ENCODE results near the gene RAB3IP.
"Not testable (repeated sequence)": the region's sequence is repeated elsewhere in the genome, so short reads cannot be mapped to it uniquely, and the experiment has no call there.

RAB3IP gene

GRCh38 chr12:69756088-69756755 lies 17.6 kb downstream of the RAB3IP start:
- DNase-seq (ENCODE audit: low read depth in 3 of 3), result no peak

GRCh38 chr12:69758105-69758504 lies 19.4 kb downstream of the RAB3IP start:
- no peak for DNase-seq (ENCODE audit: low read depth in 3 of 3)

- not testable (repeated sequence) for DNase-seq (ENCODE audit: low read depth in 3 of 3)
Measured at GRCh38 chr12:69759581-69759980, 20.9 kb downstream of the RAB3IP start.

DNA sequence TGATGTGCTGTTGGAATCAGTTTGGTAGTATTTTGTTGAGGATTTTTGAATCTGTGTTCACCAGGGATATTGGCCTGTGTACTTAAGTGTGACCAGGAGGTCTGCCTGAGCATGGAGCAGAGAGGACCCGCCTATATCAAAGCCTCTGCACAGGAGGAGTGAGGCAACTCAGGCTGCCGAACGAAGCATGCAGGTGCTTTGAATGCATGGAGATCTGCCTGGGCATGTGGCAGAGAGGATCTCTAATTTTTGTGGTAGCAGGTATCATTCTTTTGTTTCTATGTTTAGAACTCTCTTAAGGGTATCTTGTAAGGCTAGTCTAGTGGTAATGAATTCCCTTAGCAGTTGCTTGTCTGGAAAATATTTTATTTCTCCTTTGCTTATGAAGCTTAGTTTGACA lies 26.9 kb downstream of the RAB3IP start:
- DNase-seq (ENCODE audit: low read depth in 3 of 3), result no peak

- DNase-seq (ENCODE audit: low read depth in 3 of 3), result no peak
Measured at GRCh38 chr12:69766260-69766659, 27.6 kb downstream of the RAB3IP start.

DNA sequence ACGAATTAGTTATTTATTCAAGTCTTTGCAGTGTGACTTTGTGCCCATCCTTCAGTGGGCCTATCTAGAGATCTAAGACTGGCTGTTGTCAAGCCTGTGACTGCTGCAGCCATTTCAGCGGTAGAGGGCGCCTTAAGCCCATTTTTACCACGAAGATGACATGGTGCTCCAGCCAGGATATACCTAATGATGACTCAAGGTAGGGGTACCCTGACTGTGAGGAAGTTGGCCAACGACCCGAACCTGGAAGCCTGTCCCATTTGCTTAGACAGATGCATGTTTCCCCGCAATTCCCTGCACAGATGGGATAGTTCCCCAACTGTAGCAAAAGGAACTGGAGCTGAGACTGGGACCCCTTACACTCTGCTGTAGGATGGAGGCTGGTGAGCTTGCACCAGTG lies 41.3 kb downstream of the RAB3IP start:
- DNase-seq (ENCODE audit: low read depth in 3 of 3), result peak in 1 of 3 experiments; percentile 2

GRCh38 chr12:69783365-69783764 lies 44.7 kb downstream of the RAB3IP start:
- no peak for DNase-seq (ENCODE audit: low read depth in 3 of 3)

GRCh38 chr12:69789351-69789750 lies 50.7 kb downstream of the RAB3IP start:
- DNase-seq (ENCODE audit: low read depth in 3 of 3), result no peak

DNA sequence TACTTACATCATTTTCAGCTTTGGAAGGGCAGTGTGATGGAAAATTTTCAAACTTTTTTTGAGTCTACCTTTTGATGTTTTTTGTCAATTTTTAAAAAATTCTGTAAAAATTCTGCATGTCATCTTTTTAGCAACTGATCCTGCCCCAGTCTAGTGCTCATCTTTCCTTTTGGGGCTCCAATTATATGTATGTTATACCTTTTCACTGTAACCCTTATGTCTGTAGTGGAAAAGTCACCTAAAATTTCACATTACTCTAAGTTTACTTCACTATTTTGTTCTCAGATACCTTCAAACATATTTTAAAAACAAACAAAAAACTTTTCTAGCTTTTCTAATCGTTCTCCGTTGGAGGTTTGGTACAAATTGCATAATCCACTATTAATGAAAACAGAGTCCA lies 53.9 kb downstream of the RAB3IP start:
- no peak for DNase-seq (ENCODE audit: low read depth in 3 of 3)

DNA sequence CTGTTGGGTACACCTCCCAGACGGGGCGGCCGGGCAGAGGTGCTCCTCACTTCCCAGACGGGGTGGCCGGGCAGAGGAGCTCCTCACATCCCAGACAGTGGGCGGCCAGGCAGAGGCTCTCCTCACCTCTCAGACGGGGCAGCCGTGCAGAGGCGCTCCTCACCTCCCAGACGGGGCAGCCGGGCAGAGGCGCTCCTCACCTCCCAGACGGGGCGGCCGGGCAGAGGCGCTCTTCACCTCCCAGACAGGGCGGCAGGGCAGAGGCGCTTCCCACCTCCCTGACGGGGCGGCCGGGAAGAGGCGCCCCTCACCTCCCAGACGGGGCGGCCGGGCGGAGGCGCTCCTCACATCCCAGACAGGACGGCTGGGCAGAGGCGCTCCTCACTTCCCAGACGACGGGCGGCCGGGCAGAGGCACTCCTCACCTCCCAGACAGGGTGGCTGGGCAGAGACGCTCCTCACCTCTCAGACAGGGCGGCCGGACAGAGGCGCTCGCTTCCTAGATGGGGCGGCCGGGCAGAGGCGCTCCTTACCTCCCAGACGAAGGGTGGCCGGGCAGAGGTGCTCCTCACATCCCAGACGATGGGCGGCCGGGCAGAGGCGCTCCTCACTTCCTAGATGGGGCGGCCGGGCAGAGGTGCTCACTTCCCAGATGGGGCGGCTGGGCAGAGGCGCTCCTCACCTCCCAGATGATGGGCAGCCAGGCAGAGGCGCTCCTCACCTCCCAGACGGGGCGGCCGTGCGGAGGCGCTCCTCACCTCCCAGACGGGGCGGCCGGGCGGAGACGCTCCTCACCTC lies 68.6 kb downstream of the RAB3IP start:
- DNase-seq (ENCODE audit: low read depth in 3 of 3), result not testable (repeated sequence)

DNA sequence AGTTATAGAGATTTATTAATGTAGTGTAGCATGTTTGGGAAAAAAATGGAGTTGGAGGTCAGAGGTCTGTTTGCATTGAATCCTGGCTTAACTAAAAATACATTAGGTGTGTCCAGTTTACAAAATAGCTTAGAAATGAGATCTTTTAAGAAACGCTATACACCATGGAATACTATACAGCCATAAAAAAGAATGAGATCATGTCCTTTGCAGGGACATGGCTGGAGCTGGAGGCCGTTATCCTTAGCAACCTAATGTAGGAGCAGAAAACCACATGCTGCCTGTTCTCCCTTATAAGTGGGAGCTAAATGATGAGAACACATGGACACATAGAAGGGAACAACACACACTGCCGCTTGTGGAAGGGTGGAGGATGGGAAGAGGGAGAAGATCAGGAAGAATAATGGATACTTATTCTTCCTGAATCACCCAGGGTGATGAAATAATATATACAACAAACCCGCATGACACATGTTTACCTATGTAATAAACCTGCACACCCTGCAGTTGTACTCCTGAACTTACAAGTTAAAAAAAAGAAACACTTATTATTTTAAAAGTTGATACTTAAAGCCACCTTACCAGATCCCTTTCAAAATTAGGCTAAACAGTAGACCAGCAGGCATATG lies 72.3 kb downstream of the RAB3IP start:
- no peak for DNase-seq (ENCODE audit: low read depth in 3 of 3)

DNA sequence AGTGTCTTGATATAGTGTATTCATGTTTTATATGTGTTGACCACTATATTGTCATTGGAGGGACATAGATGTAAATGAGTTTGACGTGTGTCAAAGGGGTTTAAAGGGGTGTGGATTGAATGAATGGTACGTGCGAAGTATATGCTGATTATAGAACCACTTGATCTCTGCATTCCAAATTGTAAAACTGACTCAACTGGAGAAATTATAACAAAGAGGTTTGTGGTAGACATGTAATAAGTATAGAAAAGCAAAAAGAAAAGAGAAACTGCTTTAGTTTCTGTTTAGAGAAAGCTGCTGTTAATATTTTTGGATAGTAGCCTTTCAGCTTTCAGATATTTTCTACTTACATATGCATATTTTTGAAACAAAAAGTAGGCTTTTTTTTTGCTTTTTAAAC lies 77.4 kb downstream of the RAB3IP start:
- no peak for DNase-seq (ENCODE audit: low read depth in 3 of 3)

DNA sequence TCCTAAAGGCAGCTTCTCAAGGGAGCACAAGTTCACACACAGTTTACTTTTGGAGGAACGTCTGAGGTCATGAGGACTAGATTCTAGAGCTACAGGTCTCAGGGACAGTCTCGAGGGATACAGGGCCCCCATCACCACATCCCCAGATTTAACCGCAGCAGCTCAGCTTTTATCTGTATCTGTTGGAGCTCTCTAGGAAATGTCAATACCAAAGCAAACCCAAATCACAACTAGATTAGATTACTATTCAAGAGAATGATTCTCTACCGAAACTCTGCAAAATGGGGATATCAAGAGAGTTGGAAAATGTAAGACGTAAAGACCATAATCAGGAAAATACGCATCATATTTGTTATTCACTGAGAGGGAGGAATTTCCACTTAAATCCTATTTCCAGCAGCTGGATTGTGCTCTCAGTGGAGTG lies 82.4 kb downstream of the RAB3IP start:
- no peak for DNase-seq (ENCODE audit: low read depth in 3 of 3)

- DNase-seq (ENCODE audit: low read depth in 3 of 3), result no peak
Measured at GRCh38 chr12:69821456-69822159, 82.9 kb downstream of the RAB3IP start.

GRCh38 chr12:69822201-69822860 lies 83.7 kb downstream of the RAB3IP start:
- DNase-seq (ENCODE audit: low read depth in 3 of 3), result no peak

DNA sequence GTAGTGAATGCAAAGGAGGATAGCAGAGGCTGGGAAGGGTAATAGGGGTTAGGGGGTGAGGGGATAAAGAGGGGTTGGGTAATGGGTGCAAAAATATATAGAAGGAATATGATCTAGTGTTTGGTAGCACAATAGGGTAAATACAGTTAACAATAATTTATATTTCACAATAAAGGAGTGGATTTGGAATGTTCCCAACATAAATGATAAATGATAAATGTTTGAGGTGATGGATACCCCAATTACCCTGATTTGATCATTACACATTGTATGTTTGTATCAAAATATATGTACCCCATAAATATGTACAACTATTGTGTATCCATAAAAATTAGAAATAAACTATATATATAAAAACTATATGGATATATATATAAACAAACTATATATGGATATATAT lies 85.4 kb downstream of the RAB3IP start:
- no peak for DNase-seq (ENCODE audit: low read depth in 3 of 3)

- no peak for DNase-seq (ENCODE audit: low read depth in 3 of 3)
Measured at GRCh38 chr12:69824966-69825560, 86.4 kb downstream of the RAB3IP start, which contains the start of gene MYRFL. TSS of gene MYRFL (plus strand) at chr12:69825227. CDS start at chr12:69825518, 291 bp downstream.

DNA sequence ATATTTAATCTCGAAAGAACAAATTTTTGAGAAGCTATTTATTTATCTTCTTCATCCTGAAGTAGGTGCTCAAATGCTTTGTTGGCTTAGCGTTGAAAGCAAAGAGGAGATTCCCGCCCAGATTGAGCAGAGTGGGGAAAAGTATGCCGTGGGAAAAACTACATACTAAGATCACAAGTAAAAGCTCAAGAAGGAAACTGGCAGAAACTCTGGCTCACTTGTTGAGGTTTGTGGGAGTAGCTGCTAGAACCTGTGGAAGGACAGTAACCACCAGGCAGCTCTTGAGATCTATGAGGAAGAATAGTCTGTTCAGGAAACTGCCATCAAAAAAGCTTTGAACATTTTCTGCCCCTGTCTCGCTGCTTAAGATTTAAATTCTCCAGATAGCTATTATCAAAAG lies 90.2 kb downstream of the RAB3IP start:
- DNase-seq (ENCODE audit: low read depth in 3 of 3), result no peak

DNA sequence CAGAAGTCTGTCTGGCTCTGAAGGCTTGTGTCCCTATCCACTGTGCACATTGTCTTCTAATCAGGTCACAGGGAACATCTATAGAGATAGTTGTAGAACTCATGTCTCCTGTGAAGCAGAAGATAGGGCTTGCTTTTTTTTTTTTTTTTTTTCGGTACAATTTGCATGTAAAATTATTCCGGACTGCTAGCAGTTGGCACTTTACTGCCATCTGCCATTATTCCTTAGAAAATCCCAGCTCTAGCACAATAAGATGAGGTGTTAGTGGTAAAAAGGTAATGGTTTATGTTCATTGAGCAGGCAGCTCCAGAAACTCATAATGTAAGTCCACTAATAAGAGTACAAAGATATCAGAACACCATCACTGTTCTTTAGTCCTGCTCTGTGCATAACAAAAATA lies 95.0 kb downstream of the RAB3IP start:
- no peak for DNase-seq (ENCODE audit: low read depth in 3 of 3)

GRCh38 chr12:69834147-69834546 lies 95.5 kb downstream of the RAB3IP start:
- DNase-seq (ENCODE audit: low read depth in 3 of 3), result no peak

DNA sequence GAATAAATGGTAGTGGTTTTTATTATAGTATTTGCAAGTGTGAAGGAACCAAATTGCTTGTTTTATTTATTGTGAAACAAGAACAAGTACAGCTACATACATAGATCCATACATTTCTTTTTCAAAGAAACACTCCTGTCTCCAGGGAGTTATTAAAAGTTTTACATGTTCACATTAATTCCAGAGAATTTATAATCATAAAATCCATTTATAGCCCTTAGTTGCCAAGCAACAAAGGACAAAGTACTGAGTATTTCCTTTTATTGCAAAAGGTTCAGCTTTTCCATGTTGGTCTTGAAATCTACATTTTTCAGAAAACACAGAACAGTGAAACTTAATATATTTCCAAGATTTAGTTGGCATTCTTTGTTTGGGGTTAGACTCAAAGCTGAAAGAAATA lies 95.9 kb downstream of the RAB3IP start:
- no peak for DNase-seq (ENCODE audit: low read depth in 3 of 3)
